IPS-15b (cell line): ENCODE data around the gene DOC2B.

ENCODE experiments used
- H3K27me3 ChIP-seq: one replicate; pipeline ENCODE4 v1.6.1; 2013; ENCODE audit warnings: low read length; ENCODE audit not compliant: control insufficient read depth, insufficient read depth
- H3K36me3 ChIP-seq: one replicate; pipeline ENCODE4 v1.6.1; 2013; ENCODE audit warnings: low read length; ENCODE audit not compliant: control insufficient read depth, insufficient read depth
- H3K4me1 ChIP-seq: one replicate; pipeline ENCODE4 v1.6.1; 2013; ENCODE audit warnings: mild to moderate bottlenecking, low read length; ENCODE audit not compliant: control insufficient read depth, insufficient read depth
- H3K4me3 ChIP-seq: one replicate; pipeline ENCODE4 v1.5.1; 2013; ENCODE audit warnings: low read depth, low read length
- H3K9ac ChIP-seq: one replicate; pipeline ENCODE4 v1.6.1; 2013; ENCODE audit warnings: low read depth, mild to moderate bottlenecking, low read length
- H3K9me3 ChIP-seq: one replicate; pipeline ENCODE4 v1.6.1; 2013; ENCODE audit warnings: mild to moderate bottlenecking, low read length; ENCODE audit not compliant: control insufficient read depth, insufficient read depth

DOC2B gene

GRCh38 chr17:152860-153420 lies 28.5 kb downstream of the DOC2B start:
- Histone ChIP-seq H3K27me3 (no peaks in the 10 kb centered on the region), H3K4me3 (no peak overlapping the region), H3K9me3 (no peaks in the 10 kb centered on the region), H3K4me1 (no peaks in the 10 kb centered on the region), H3K9ac (no peak overlapping the region), H3K36me3 (no peaks in the 10 kb centered on the region)

DNA sequence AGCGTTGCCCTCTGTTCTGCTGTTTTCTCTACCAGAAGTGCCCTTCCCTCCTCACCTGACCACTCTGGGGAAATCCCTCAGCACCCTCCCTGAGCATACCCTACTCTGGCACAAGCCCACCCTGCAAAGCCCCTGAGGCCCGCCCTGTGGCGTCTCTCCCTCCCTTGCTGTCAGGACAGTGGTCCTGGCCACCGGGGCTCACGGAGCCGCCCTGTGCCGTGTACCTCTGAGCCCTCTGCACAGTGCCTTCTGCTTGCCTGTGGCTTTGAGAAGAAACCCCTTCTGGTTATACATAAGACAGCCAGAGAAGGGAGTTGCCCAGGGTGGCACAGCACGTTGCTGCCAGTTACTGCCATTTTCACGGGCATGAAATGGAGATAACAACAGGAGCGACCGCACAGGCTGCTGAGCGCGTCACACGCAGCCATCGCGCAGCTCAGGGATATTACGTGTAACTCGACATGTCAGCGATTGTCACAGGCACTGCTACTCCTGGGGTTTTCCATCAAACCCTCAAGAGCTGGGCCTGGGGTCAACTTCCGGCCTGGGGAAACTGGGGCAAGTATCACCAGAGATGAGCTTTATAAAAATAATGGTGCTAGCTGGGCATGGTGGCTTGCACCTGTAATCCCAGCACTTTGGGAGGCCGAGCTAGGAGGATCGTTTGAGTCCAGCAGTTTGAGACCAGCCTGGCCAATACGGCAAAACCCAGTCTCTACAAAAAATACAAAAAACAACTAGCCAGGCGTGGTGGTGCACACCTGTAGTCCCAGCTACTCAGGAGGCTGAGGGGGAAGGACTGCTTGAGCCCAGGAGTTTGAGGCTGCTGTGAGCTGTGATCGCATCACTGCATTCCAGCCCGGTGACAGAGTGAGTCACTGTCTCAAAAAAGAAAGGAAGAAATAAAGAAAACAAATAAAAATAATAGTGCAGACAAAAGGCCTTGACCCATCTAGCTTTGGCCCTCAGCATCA lies 29.3 kb downstream of the DOC2B start:
- Histone ChIP-seq H3K4me3 (no peak overlapping the region), H3K27me3 (no peaks in the 10 kb centered on the region), H3K9ac (no peak overlapping the region), H3K4me1 (no peaks in the 10 kb centered on the region), H3K36me3 (no peaks in the 10 kb centered on the region), H3K9me3 (no peaks in the 10 kb centered on the region)

GRCh38 chr17:151004-151403 lies 30.4 kb downstream of the DOC2B start:
- H3K27me3 ChIP-seq: no peaks in the 10 kb centered on the region
- H3K4me3 ChIP-seq: no peak overlapping the region
- H3K4me1 ChIP-seq: no peaks in the 10 kb centered on the region
- H3K9ac ChIP-seq: no peak overlapping the region
- no peaks in the 10 kb centered on the region for H3K36me3 ChIP-seq
- H3K9me3 ChIP-seq: no peaks in the 10 kb centered on the region

DNA sequence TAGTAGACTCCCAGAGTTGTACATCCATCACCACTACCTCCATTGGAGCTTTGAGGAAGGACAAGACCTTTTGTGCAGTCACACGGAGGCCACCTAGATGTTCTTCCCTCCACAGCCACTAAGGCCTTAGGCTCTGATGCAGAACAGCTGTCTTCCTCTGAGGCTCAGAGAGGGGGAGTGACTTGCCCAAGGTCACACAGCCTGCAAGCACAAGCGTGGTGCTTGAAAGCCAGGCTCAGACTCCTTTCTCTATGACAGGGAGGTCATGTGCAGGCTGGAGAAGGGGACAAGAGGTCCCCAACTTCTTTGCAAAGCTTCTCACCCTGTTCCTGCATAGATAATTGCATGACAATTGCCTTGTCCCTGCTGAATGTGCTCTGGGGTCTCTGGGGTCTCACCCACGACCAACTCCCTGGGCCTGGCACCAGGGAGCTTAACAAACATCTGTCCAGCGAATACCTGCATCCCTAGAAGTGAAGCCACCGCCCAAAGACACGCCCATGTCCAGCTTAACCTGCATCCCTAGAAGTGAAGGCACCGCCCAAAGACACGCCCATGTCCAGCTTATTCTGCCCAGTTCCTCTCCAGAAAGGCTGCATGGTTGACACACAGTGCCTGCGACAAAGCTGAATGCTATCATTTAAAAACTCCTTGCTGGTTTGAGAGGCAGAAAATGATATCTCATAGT lies 31.4 kb downstream of the DOC2B start:
- H3K36me3 ChIP-seq: no peaks in the 10 kb centered on the region
- no peak overlapping the region for H3K4me3 ChIP-seq
- no peaks in the 10 kb centered on the region for H3K9me3 ChIP-seq
- H3K4me1 ChIP-seq: no peaks in the 10 kb centered on the region
- H3K9ac ChIP-seq: no peak overlapping the region
- H3K27me3 ChIP-seq: no peaks in the 10 kb centered on the region

- Histone ChIP-seq H3K4me3 (no peak overlapping the region), H3K36me3 (no peaks in the 10 kb centered on the region), H3K27me3 (no peaks in the 10 kb centered on the region), H3K4me1 (no peaks in the 10 kb centered on the region), H3K9ac (no peak overlapping the region), H3K9me3 (no peaks in the 10 kb centered on the region)
Measured at GRCh38 chr17:149231-149630, 32.2 kb downstream of the DOC2B start.

DNA sequence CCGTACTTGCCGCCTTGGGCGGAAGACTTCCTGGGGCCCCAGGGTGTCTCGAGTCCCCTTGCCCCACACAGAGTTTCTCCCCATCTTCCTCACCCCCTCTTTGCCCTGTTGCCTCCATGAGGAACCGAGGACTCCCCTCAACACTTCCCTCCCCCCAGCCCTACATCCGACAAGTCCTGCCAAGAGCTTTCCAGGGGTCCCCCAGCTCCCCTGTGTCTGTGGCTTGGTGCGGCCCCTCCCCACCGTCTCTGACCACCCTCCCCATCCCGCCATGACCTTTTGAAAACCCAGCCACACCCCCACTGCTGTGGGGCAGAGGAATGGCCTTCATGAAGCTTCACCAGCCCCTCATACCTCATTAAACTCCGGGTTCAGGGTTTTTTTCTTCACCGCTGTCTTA lies 32.7 kb downstream of the DOC2B start:
- Histone ChIP-seq H3K9ac (no peak overlapping the region), H3K4me3 (no peak overlapping the region), H3K9me3 (no peaks in the 10 kb centered on the region), H3K27me3 (no peaks in the 10 kb centered on the region), H3K36me3 (no peaks in the 10 kb centered on the region), H3K4me1 (no peaks in the 10 kb centered on the region)

DNA sequence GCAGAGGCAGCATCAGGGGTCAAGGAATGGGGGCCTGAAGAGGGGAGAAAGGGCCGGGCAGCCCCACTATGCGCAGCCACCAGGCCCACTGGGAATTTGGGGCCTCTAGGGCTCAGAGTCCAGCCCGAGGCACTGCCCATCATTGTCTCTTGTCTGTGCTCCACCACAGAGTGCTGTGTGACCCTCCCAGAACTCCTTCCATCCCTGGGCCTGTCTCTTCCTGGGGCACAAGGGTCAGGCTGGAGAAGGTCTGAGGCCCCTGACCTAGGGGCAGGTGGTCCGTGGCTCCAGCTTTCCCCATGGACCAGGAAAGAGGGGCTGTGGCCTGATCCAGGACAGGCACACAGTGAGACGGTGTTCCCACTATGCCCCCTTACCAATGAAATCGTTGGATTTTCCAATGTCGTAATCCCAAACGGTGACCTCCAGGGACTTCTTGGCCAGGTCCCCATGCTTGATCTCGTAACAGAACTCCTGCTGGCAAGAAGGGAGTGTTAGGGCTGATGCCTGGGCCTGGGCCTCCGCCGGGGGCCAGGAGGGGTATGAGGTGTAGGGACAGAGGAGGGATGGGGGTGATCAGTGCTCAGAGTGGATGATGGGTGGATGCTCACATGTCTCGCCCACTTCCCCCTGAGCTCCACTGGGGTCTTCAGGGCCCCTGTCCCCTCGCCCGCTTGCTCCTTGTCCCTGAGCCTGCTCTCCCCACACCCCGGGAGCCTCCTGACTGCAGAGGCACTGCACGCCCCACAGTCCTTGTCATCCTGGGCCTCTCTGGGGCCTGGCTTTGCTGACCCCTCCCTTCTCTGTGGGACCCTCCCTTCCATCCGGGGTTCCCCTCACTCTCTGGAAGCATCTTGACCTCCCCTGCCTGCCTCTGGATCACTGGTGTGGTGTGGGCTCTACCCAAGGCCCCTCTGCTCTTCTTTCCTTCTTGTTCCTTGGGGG lies 33.4 kb downstream of the DOC2B start:
- Histone ChIP-seq H3K9me3 (no peaks in the 10 kb centered on the region), H3K9ac (no peak overlapping the region), H3K36me3 (no peaks in the 10 kb centered on the region), H3K4me3 (no peak overlapping the region), H3K27me3 (peaks cover 6% of the 10 kb centered on the region), H3K4me1 (no peaks in the 10 kb centered on the region)

DNA sequence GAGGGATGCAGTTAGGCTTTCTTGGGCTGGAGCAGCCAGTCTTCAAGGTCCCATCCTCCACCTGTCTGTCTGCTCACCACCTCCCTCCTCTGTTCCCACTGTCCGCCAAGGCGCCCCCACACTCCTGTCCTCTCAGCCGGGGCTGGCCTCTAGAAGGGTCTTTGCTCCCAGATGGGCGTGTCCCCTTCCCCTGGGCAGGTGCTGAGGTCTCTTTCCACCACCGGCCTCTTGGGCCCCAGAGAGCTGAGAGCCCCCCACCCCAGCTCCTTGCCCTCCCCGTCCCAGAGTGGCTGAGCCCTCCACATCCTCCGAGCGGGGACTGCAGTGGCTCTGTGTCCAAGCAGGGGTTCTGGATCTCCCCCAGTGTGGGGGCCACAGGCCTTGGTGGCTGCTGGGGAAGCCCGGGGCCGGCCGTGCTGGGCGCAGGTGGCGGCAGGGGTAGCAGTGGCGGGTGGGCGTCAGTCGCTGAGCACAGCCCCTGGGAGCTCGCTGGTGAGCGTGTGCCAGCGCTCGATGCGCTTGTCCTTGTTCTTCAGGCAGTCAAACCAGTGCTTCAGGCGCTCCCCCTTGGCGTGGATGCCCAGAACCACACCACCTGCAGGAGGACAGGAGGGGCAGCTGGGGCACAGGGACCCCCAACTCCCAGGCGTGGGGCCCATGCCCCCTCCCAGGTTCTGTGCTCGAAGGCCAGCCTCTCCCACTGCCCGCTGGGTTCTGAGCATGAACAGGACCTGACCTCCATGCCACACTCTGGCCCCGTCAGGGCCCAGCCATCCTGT lies 34.3 kb downstream of the DOC2B start:
- Histone ChIP-seq H3K9ac (no peak overlapping the region), H3K9me3 (no peaks in the 10 kb centered on the region), H3K4me3 (no peak overlapping the region), H3K4me1 (no peaks in the 10 kb centered on the region), H3K36me3 (no peaks in the 10 kb centered on the region), H3K27me3 (peaks cover 15% of the 10 kb centered on the region)

DNA sequence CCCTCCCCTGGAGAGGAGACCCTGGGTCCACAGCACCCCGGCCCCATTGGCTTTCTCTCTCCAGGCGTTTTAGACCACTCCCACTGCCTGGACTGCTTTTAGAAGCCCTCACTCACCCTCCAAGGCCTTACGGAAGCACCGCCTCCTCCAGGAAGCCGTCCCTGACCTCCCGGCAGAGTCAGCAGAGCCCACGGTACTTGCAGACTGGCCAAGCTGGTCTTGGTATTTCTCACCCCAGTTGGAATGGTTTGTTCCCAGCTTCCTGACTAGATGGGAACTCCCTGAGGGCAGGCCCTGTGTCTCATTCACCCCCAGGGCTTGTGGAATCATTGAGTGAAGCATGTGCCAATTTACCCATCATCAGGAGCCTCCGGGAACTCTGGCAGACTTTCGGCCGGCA lies 34.9 kb downstream of the DOC2B start:
- H3K9ac ChIP-seq: no peak overlapping the region
- H3K27me3 ChIP-seq: peaks cover 15% of the 10 kb centered on the region
- no peak overlapping the region for H3K4me3 ChIP-seq
- no peaks in the 10 kb centered on the region for H3K36me3 ChIP-seq
- H3K9me3 ChIP-seq: no peaks in the 10 kb centered on the region
- no peaks in the 10 kb centered on the region for H3K4me1 ChIP-seq

DNA sequence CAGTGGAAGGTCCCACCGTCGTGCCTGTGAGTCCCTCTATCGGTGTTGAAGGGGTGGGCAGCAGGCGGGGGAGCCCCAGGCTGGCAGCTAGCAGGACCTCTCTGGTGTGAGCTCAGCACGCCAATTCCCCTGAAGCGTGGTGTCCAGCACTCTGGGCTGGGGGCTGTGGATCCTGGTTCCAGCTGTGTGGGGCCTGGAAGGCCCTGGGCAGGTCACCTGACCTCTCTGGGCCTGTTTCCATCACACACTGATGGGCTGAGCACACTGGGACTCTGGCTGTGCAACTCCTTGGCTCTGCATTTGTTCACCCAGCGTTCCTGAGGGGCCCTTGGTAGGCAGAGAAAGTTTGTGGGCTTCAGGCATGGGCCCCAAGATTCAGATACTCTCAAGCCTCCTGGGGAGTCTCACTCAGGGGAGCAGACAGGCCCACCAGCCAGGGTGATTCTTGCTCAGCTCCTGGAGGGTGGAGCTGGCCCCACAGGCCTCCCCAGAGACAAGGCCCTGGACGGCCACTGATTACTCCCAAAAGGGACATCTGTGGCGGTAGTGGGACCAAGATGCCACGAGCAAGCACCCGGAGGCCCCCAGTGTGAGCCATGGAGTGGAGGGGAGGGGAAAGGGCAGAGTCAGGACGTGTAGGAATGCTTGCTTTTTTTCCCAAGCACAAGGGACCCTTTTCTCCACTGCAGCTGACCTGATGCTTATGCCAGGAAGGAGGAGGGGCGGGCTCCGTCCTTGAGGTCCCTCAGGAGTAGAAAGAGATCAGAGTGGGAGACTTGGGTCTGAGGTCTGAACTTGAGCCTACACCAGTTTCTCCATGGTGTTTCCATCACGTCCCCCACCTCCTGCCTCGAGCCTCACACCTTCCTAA lies 35.5 kb downstream of the DOC2B start:
- Histone ChIP-seq H3K4me1 (no peaks in the 10 kb centered on the region), H3K27me3 (peaks cover 15% of the 10 kb centered on the region), H3K4me3 (no peak overlapping the region), H3K9me3 (no peaks in the 10 kb centered on the region), H3K9ac (no peak overlapping the region), H3K36me3 (no peaks in the 10 kb centered on the region)
